RWPE2 (cell line): ENCODE data around the gene CEP112.

Experiments
- ATAC-seq: fragments of 200-7000 bp; cut with Tn5 transposase; 3 replicates; pipeline ENCODE4 v1.9.1; 2021; ENCODE audit warnings: low read depth
- DNase-seq: peaks from one replicate; pipeline ENCODE4 v3.0.0-alpha.2; 2020; ENCODE audit warnings: low spot score
- H3K27ac ChIP-seq: fragments of 450-650 bp; 2 replicates; pipeline ENCODE4 v1.5.1; 2017; ENCODE audit warnings: mild to moderate bottlenecking; ENCODE audit not compliant: poor library complexity, severe bottlenecking
- H3K27me3 ChIP-seq: fragments of 250-450 bp; sonication (Bioruptor Pico); 2 replicates; pipeline ENCODE4 v1.5.1; 2021; ENCODE audit warnings: mild to moderate bottlenecking, moderate library complexity; ENCODE audit not compliant: insufficient read depth, poor library complexity, severe bottlenecking
- H3K36me3 ChIP-seq: fragments of 250-450 bp; sonication (Bioruptor Pico); 2 replicates; pipeline ENCODE4 v1.5.1; 2020; ENCODE audit warnings: low read depth, mild to moderate bottlenecking, moderate library complexity
- H3K4me1 ChIP-seq: fragments of 250-450 bp; sonication (Bioruptor Pico); 2 replicates; pipeline ENCODE4 v1.5.1; 2021; ENCODE audit warnings: mild to moderate bottlenecking, moderate library complexity; ENCODE audit not compliant: insufficient read depth, poor library complexity, severe bottlenecking
- H3K4me3 ChIP-seq: fragments of 250-450 bp; sonication (Bioruptor Pico); 2 replicates; pipeline ENCODE4 v1.5.1; 2021; ENCODE audit warnings: mild to moderate bottlenecking, moderate library complexity; ENCODE audit not compliant: severe bottlenecking
- H3K9me3 ChIP-seq: fragments of 250-450 bp; sonication (Bioruptor Pico); 2 replicates; pipeline ENCODE4 v1.5.1; 2021; ENCODE audit warnings: mild to moderate bottlenecking, moderate library complexity; ENCODE audit not compliant: severe bottlenecking
- TF ChIP-seq, protein P1 (sequence below): fragments of 450-650 bp; IDR thresholded peaks from one replicate; pipeline ENCODE4 v1.5.1; 2017; ENCODE audit warnings: mild to moderate bottlenecking, moderate library complexity; ENCODE audit not compliant: poor library complexity, severe bottlenecking

The CEP112 gene

DNA sequence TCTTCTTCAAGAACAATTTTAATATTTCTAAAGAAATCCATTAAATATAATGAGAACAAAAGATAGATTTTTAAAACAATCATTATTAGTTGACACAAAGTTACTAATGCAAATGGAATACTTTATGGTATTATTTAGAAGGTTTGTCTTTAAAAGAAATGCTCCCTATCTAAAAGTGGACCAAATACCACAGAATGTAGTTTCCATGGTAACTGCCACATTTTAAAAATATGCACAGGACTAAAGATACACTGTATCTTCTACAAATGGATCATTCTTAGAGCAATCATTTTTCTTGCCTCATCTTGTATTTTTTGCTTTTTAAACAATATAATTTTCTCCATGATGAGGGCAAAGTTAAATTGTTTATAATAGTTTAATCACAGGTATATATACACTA is 296.0 kb downstream of the CEP112 start:
- Histone ChIP-seq H3K4me1 (no peaks in the 10 kb centered on the region), H3K4me3 (no peak overlapping the region), H3K36me3 (no peaks in the 10 kb centered on the region), H3K27me3 (no peaks in the 10 kb centered on the region), H3K9me3 (no peaks in the 10 kb centered on the region), H3K27ac (no peak overlapping the region)
- TF ChIP-seq, protein P1, sequence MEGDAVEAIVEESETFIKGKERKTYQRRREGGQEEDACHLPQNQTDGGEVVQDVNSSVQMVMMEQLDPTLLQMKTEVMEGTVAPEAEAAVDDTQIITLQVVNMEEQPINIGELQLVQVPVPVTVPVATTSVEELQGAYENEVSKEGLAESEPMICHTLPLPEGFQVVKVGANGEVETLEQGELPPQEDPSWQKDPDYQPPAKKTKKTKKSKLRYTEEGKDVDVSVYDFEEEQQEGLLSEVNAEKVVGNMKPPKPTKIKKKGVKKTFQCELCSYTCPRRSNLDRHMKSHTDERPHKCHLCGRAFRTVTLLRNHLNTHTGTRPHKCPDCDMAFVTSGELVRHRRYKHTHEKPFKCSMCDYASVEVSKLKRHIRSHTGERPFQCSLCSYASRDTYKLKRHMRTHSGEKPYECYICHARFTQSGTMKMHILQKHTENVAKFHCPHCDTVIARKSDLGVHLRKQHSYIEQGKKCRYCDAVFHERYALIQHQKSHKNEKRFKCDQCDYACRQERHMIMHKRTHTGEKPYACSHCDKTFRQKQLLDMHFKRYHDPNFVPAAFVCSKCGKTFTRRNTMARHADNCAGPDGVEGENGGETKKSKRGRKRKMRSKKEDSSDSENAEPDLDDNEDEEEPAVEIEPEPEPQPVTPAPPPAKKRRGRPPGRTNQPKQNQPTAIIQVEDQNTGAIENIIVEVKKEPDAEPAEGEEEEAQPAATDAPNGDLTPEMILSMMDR, result no peak
- no peak for DNase-seq
- ATAC-seq, result no peak

DNA sequence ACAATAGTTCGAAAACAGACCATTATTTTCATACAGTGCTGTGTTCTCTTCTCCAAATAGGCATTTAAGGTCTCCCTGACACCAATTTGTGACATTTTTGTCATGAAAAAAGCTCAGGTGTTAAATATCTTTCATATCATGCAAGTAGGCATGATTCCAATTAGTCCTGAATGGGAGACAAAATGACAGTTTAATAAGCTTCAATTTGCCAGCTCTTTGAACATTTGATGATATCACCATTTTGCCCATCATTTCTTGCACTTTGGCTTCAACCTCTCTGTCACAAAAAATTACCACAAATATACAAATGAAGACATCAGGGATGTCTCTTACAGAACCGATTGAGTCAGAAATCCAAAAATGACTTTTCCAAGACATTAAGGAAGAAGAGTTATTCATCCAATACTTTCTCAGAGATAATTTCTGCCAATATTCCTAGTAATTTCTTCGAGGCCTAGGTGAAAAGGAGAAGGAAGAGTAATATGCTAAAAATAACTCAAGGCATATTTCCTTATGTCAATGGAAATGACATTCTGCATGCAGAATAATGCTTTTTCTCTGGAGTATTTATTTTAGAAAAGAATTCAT is 298.1 kb downstream of the CEP112 start:
- no peaks in the 10 kb centered on the region for H3K27me3 ChIP-seq
- H3K9me3 ChIP-seq, result no peaks in the 10 kb centered on the region
- no peak for DNase-seq
- H3K4me1 ChIP-seq, result no peaks in the 10 kb centered on the region
- no peaks in the 10 kb centered on the region for H3K36me3 ChIP-seq
- no peak overlapping the region for H3K27ac ChIP-seq
- TF ChIP-seq, protein P1, result no peak
- ATAC-seq, result no peak
- H3K4me3 ChIP-seq, result no peak overlapping the region

DNA sequence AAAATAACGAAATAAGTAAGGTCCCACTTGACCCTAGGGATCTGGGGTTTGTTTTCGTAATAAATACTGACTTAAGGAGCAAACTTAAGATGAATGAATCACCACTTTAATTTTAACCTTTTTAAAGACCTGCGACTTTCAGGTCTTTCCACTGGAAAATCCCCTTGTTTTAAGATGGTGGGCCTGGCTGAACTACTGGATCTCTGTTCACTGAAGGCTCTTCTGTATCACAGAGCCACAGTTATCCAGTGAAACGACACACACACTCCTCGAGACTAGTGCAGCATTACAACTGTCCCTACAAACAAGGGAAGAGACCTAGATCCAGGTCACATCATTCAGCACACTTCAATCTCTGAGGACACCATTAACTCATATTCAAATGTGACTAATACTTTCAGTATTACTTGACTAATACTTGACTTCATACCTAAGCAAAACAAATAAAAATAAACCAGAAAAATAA is 299.0 kb downstream of the CEP112 start:
- no peaks in the 10 kb centered on the region for H3K36me3 ChIP-seq
- H3K4me3 ChIP-seq, result no peak overlapping the region
- no peak for DNase-seq
- TF ChIP-seq, protein P1, result no peak
- no peaks in the 10 kb centered on the region for H3K9me3 ChIP-seq
- ATAC-seq, result no peak
- no peaks in the 10 kb centered on the region for H3K4me1 ChIP-seq
- no peak overlapping the region for H3K27ac ChIP-seq
- no peaks in the 10 kb centered on the region for H3K27me3 ChIP-seq

DNA sequence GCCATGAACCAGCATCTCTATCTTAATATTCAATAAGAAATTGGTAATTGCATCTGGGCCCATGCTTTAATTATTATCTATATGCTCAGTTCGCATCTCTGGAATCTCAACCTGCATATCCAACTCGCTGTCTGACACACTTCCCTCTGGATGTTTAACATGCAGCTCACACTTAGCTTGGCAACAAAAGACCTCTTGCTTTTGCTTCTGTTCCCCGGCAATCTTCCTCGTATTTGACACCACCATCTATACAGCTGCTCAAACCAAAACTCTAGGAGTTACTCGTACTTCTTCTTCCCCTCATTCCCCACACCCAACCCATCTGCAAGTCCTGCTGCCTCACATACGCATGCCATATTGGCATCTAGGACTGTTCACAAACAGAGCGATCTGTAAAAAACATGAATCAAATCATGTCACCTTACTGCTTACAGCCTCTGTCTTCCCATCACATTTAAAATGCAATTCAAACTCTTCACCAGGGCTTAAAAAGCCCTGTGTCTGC is 300.6 kb downstream of the CEP112 start:
- no peaks in the 10 kb centered on the region for H3K4me1 ChIP-seq
- H3K36me3 ChIP-seq, result no peaks in the 10 kb centered on the region
- no peak overlapping the region for H3K27ac ChIP-seq
- ATAC-seq (no peak), DNase-seq (no peak)
- H3K4me3 ChIP-seq, result no peak overlapping the region
- H3K27me3 ChIP-seq, result no peaks in the 10 kb centered on the region
- no peaks in the 10 kb centered on the region for H3K9me3 ChIP-seq
- TF ChIP-seq, protein P1, result no peak

DNA sequence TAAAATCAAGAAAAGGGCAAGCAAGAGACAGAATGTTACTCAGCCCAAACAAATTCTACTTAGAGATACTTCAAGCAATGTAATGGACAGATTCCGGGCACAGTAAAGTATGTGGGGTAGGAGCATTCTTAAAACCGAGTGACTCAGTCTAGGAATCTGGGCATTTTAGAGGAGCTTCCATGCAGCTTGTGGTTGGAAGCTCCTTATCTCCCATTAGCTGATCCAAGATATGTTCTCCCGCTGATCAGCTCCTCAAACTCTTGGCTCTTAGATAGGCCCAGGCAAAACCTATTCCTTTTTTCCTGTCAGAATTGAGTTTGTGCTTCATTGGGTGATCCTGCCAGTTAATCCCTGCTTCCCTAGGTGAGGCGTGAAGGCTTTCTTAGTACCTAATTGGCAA is 303.3 kb downstream of the CEP112 start:
- no peak overlapping the region for H3K27ac ChIP-seq

More for the DNA sequence above, 303.3 kb downstream of the CEP112 start:
- Histone ChIP-seq H3K36me3 (no peaks in the 10 kb centered on the region), H3K27me3 (no peaks in the 10 kb centered on the region), H3K9me3 (no peaks in the 10 kb centered on the region), H3K4me3 (no peak overlapping the region), H3K4me1 (no peaks in the 10 kb centered on the region)
- TF ChIP-seq, protein P1, result no peak
- DNase-seq (no peak), ATAC-seq (no peak)
